GM08714 (cell line): ENCODE data around the gene LETM1.

Experiments
- H3K4me3 ChIP-seq: fragments of 200-500 bp; sonication (Bioruptor generic); 2 replicates; pipeline ENCODE4 v1.5.1; 2014; ENCODE audit warnings: mild to moderate bottlenecking, low read length, inconsistent platforms
- ZNF274 ChIP-seq: IDR thresholded peaks from 2 replicates; pipeline ENCODE4 v1.6.1; 2012; ENCODE audit warnings: mild to moderate bottlenecking, low read depth, low read length

LETM1 gene

DNA sequence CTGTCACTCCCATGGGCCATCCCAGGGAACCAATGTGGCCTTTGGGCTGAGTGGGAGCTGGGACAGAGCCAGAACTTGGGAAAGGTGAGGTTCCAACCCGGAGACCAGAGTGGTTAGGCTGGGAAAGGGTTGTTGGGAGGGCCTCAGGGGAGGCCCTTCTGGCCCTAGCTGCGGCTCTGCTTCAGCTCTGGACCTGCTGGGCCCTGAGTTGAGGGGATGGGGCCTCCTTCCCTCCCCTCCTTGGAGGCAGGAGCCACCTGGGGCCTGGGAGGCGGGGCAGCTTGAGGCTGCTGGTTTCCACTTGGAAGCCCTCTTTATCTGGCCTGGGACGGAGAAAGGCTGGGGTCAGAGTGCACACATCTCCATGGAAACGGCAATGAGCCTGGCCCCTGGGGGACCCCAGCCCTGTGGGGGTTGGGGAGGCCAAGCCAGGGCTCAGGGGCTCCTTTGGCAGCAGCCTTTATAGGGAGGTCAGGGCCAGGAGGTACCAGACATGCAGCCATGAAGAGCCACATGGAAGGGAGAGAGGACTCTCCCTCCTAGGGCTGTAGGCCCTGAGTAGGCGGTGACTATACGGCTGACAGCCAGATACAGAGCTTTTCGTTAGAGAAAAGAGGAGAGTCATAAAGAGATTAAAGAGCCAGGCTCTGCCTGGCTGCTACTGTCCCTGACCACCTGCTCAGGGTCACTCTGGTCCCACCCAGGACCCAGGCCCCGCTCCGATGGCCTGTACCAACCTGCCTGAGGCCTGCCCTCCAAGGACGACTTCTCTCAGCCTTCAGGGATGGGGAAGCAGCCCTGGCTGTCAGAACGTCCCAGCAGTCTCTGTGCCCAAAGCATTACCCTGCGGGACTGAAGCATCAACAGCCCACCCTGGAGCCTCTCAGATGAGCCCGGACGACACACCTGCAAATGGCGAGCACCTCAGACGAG is 8.4 kb upstream of the LETM1 start:
- no peak for TF ChIP-seq ZNF274

DNA sequence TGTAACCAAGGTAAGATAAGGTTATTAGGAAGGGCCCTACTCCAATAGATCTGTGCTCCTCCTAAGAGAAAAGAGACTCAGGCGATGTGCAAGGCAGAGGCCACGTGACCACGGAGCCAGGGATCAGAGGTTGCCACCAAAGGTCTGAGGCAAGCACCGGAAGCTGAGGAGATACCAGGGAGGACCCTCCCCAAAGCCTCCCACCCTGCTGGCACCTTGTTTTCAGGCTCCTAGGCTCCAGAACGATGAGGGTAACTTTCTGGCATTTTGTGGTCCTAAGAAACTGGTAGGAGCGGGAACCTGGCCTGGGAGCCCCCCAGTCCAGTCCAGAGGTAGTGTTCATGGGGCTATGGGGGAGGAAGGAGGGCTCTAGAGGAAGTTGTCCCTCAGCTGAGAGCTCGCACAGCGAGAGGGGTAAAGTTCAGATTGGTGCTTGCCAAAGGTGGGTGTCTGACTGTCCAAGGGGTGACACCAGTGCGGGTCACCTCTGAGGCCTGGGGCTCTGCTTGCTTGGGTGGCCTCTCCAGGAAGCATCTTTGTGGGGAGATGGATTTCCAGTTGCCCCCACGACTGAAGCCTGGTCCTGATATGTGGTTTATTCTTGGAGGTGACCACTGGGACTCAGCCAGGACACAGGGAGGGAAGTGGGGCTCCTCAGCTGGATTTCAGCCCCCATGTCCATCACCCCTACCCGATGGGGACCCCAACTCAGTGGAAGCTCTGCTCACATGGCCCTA is 7.5 kb upstream of the LETM1 start:
- no peak for TF ChIP-seq ZNF274
- no peak overlapping the region for H3K4me3 ChIP-seq

More for the DNA sequence above, 8.4 kb upstream of the LETM1 start:
- no peak overlapping the region for H3K4me3 ChIP-seq

DNA sequence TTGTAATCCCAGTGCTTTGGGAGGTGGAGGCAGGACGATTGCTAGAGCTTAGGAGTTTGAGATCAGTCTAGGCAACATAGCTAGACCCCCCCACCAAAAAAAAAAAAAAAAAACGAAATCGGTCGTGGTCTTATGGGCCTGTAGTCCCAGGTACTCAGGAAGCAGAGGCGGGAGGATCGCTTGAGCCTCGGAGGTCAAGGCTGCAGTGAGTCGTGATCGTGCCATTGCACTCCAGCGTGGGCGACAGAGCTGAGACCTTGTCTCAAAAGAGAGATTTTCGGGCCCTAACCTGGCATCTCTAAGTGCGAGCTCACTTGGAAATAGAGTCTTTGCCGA is 7.0 kb upstream of the LETM1 start:
- H3K4me3 ChIP-seq = no peak overlapping the region

DNA sequence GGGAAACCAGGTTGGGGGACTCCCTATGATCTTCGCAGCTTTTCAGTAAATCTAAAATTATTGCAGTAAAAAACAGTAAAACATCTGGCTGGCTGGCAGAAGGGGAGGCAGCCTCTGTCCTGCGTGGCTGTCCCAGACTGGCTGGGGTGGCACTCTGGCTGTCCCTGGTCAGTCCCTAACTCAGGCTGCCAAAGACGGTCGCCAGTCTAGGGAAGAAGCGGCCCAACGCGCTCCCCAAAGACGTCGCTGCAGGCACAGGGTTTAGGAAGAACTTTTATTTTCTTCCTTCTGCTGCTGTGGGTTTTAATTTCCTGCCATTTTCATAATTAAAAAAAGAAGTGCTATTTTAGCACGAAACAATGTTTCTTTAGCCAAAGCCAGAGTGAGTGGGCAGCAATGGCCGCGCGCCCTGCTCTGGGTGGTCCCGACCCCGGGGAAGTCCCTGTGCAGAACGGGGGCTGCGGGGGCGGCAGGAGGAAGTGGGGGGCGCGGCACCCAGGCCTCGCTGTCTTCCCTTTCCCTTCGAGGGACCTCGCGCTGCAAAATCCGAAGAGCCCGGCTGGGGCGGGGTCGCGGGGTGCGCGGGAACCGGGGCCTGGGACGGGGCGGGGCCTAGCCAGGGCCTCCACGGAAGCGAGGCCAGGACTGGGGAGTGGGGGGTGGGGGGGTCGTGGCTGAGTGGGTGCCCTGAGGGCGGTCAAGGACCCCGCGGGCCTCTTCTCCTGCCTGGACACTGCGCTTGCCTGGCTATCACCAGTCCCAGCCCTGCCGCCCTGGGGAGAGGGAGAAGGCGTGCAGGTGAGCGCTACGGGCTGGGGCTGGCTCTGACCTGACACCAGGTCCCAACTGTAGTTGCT is 6.3 kb upstream of the LETM1 start:
- no peak for TF ChIP-seq ZNF274
- no peak overlapping the region; the same call in 1 of the 2 replicates for H3K4me3 ChIP-seq

More for the DNA sequence above, 7.0 kb upstream of the LETM1 start:
- TF ChIP-seq ZNF274 = no peak

DNA sequence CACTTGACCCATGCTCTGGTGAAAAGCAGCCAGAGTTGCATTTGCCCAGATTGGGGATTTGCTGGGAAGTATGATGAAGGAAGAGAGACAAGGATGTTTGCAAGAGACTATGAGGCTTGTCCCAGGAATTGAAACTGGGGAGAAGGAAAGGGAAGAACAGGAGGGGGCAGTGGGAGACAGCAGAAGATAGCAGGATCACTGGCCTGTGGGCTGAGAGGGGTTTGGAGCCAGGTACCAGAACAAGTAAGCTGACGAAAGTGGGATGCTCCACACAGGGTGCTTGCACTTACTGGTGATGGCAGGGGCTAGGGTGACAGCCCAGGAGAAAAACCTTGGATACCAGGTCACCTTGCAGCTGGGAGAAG is 3.4 kb upstream of the LETM1 start:
- no peak overlapping the region for H3K4me3 ChIP-seq
- no peak for TF ChIP-seq ZNF274

DNA sequence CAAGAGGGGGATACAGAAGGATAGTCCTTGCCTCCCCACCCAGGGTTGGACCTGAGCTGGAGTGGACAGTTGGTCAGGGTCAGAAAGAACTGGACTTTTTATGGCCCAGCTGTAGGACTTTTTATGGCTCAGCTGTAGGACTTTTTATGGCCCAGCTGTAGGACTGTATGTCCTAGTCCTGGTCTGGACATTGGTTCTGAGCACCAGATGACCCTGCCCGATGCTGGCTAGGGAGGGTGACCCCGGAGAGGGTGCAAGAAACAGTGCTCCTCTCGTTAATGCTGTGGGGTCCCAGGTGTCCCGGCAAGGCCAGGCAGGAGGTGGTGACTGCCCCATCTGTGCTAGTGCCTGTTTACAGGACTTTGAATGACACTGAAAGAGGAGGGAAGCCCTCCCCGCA is 2.0 kb upstream of the LETM1 start:
- TF ChIP-seq ZNF274 = no peak
- H3K4me3 ChIP-seq = no peak overlapping the region

DNA sequence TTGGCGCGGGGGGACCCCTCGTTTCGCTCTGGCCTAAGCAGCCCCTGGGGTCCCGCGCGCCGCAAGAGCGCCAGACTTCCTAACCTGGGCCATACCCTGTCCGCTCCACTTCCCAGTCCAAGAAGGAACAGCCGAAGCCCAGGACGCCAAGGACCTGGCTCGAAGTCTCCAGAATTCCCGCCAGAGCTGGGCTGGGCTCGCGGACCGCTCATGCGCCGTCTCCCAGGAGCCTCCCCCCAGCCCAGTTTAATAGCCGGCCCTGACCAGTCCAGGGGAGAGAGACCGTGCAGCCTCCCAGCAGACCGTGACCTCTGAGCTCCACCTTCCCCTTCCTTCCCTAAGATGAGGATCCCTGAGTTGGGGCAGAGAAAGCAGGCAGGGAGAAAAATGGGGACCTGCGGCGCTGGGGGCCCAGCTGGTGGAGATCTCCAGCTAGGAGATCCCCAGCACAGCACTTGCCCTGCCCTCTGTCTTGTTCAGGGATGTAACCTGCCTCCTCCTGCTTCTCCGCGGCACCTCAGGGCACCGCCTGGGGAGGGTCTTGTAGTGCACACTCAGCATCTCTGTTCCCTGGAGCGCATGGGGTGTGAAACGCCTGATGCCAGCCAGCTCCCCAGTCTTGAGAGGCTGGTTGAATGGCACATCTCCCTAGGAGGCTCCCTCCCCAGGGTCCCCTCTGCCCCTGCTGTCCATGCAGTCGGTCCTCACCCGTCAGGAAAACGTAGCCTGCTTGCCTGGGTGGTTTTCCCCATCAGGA is 1.2 kb upstream of the LETM1 start:
- no peak for TF ChIP-seq ZNF274
- H3K4me3 ChIP-seq = peak overlapping the region; percentile 65; the same call in 1 of the 2 replicates

DNA sequence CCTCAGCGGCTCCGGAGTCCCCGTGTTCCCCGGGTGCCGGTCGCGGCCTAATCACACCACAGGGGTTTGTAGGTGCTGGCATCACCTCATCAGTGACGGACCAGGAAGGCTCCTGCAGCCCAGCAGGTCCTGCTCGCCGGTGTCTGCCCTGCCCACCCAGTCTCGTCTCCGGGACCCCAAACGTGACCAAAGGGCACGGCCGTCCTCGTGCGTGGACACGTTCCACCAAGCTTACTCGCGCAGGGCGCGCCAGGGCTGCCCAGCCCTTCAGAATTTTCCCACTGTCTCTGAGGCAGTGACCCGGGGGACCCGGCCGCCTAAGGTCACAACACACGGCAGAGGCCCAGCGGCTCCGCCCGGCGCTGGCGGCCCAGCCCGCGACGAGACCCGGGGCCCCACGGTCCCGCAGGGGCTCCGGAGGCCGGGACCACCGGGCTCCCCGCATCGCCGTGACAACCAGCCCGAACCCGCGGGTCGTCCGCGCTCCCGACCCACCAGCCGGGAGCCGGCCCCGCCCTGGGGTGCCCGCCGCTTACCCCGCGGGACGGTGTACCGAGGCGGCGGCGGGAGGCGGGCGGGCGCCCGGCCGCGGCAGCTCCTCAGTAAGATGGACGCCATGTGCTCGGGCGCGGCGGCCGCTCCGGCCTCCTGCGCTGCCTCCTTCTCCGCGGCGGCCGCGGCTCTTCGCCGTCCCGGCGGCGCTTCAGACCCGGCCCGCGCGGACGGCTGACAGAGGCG is 454 bp downstream of the LETM1 start:
- TF ChIP-seq ZNF274 = no peak
- peak overlapping the region; percentile 65 for H3K4me3 ChIP-seq

DNA sequence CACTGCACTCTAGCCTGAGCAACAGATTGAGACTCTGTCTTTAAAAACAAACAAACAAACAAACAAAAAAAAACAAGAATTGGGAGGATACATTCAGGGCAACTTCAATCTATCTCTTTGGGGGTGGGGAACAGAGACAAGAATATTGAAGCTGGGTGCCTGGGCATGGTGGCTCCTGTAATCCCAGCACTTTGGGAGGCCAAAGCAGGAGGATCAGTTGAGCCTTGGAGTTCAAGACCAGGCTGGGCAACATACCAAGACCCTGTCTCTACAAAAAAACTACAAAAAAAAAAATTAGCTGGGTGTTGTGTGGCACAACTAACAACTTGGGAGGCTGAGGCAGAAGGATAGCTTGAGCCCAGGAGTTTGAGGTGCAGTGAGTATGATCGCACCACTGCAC is 1.2 kb downstream of the LETM1 start:
- no peak for TF ChIP-seq ZNF274
- peak overlapping the region; percentile 65 for H3K4me3 ChIP-seq

DNA sequence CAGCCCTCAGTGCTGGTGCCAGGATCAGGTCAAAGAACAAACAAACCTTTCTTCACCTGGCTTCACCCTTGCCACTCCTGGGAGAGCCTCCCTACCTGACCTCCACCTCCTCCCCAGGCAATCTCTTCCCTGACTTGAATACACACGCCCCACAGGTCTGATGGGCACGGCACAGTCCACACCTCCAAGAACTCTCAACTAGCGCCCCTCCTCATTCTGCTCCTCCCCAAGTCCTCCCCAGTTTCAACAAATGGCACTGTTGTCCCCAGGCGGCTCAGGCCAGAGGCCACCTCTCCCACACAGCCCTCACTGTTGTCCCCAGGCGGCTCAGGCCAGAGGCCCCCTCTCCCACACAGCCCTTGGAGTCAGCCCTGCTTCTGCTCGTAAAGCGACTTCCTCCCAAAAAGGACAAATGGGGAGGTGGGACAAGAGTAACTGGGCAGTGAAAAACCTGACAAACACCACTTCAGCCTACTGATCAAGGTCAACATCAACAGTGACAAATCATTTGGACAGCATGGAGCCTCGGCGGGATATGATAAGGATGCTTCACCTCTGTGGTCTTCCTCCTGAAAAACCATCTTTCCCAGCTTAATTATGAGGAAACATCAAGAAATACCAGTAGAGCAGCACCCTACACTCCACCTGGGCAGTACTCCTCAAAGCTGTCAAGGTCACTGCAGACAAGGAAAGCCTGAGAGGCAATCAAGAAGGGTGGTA is 2.9 kb downstream of the LETM1 start:
- no peak overlapping the region for H3K4me3 ChIP-seq
- TF ChIP-seq ZNF274 = no peak

DNA sequence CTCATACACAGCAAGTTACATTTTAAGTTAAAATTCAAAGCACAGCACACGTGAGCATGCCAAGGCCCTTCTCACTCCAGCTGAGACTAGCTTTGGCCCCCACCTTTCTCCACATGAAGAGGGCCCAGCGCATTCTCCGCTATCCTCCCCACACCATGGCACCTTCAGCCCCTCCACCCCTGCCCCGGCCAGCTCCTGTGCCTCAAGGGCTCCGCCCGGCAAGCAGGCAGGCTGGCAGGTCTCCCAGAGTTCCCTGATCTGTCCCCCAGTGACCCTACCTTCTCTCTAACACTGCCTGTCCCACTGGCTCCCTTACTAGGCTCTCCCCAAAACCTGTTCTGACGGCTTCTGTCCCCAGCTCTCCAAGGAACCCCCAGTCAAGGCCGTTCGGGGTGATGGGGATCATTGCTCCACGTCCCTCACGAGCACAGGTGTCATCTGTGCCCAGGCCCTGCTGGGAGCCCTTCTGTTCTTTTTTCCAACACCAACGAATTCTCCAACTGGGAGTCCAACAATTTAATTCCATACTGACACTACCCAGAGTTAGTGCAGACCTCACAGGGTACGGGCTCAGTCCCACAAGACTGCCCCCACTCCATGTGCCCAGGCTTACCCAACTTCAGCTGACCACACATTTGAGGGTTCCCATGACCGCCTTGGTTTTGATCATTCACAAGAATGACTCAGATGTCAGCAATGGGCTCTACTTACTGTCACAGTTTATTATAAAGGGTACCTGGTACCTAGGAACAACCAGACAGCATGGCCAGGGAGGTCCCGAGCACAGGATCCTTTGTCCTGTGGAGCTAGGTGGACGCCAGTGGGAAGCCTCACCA is 4.2 kb downstream of the LETM1 start:
- H3K4me3 ChIP-seq = no peak overlapping the region
- no peak for TF ChIP-seq ZNF274

DNA sequence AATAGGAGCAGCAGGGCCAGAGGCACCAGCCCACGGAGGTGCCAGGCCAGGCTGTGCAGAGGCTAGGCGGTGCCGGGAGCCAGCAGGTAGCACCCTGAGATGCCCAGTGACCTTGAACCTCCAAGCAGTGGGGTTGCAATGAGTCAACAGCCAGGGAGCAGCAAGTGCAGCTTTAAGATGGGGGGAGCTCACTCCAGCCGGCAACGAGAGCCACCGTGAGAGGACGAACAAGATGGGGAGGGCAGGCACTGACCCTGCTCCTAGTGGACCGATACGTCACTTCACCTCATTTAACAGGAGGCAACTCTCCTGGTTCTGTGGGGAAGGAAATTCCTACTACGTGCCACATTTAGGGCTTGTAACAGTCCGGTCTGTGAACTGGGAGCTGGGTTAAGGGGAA is 4.8 kb downstream of the LETM1 start:
- H3K4me3 ChIP-seq = no peak overlapping the region
- no peak for TF ChIP-seq ZNF274
